B cell (primary cell): Measurements from ENCODE around the gene USP53.

ENCODE experiments used
- EZH2 ChIP-seq: IDR thresholded peaks from 2 replicates; pipeline ENCODE4 v1.6.1; 2012; ENCODE audit warnings: borderline replicate concordance, low read depth, mild to moderate bottlenecking, moderate library complexity, low read length; ENCODE audit not compliant: insufficient read depth, poor library complexity, severe bottlenecking
- TF ChIP-seq, protein P1 (sequence below): fragments of 200-600 bp; IDR thresholded peaks from one replicate; pipeline ENCODE4 v1.8.0; 2022; ENCODE audit warnings: antibody characterized with exemption, mild to moderate bottlenecking

DNA sequence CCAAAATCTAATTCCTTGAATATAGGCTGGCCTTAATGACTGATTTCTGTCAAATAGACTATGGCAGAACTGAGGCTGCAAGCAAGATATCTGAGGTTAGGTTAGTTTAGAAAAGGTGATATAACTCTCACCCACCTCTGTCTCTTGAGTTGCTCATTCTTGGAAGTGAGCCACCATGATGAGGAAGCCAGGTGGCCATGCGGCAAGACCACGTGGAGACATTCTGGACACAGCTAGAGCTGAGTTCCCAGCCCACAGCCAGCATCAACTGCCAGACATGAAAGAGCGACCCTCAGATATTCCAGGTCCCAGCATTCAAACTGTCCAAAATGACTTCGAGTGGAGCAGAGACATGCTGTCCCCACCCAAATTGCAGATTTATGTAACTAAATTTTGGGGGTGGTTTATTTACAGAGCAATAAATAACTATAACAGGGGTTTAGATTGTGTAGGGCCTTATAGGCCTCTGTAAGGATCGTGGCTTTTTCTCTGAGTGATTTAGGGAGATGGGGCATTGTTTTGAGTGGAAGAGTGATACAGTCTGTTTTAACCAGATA is 33.7 kb downstream of the USP53 start:
- TF ChIP-seq, protein P1, sequence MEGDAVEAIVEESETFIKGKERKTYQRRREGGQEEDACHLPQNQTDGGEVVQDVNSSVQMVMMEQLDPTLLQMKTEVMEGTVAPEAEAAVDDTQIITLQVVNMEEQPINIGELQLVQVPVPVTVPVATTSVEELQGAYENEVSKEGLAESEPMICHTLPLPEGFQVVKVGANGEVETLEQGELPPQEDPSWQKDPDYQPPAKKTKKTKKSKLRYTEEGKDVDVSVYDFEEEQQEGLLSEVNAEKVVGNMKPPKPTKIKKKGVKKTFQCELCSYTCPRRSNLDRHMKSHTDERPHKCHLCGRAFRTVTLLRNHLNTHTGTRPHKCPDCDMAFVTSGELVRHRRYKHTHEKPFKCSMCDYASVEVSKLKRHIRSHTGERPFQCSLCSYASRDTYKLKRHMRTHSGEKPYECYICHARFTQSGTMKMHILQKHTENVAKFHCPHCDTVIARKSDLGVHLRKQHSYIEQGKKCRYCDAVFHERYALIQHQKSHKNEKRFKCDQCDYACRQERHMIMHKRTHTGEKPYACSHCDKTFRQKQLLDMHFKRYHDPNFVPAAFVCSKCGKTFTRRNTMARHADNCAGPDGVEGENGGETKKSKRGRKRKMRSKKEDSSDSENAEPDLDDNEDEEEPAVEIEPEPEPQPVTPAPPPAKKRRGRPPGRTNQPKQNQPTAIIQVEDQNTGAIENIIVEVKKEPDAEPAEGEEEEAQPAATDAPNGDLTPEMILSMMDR, result no peak
- no peak for TF ChIP-seq EZH2
